Colonic mucosa (tissue), 4 donors: ENCODE data around the gene PDE7B. TPM values are rescaled to one million over a fixed set of nuclear protein-coding genes. Genes with fewer than 3 reads are reported as not detected.

Experiments
- DNase-seq: peaks from one replicate; pipeline ENCODE4 v3.0.0-alpha.2; 2020
- H3K27ac ChIP-seq: fragments of 200-600 bp; one replicate; pipeline ENCODE4 v1.8.0; 2021
- H3K27me3 ChIP-seq: fragments of 200-600 bp; one replicate; pipeline ENCODE4 v1.8.0; 2021
- H3K36me3 ChIP-seq: fragments of 200-600 bp; one replicate; pipeline ENCODE4 v1.8.0; 2021
- H3K4me1 ChIP-seq: fragments of 200-600 bp; one replicate; pipeline ENCODE4 v1.8.0; 2021; ENCODE audit warnings: mild to moderate bottlenecking
- H3K4me3 ChIP-seq: fragments of 200-600 bp; one replicate; pipeline ENCODE4 v1.8.0; 2021
- H3K9ac ChIP-seq, 2 donors: one replicate each; pipeline ENCODE4 v1.7.0; 2013; ENCODE audit warnings: control low read depth in 2 of 2, low read depth in 2 of 2, low read length in 2 of 2
- H3K9me3 ChIP-seq: fragments of 200-600 bp; one replicate; pipeline ENCODE4 v1.8.0; 2021
- CTCF ChIP-seq: fragments of 200-600 bp; IDR thresholded peaks from one replicate; pipeline ENCODE4 v1.8.0; 2022; ENCODE audit warnings: antibody characterized with exemption, mild to moderate bottlenecking
- intact Hi-C: fragments of 100-400 bp; cut with DNase I; formaldehyde crosslinking; loops from one replicate; pipeline ENCODE4 v1.14.1; 2022
- total RNA-seq, 2 donors: library from RNA; stranded (reverse); fragmentation: NEBNext Ultra II Directional in 1 of 2; extraction: Animal tissue kit (Norgen Biotek cat#: 25700) in 1 of 2; gene quantifications; one replicate each; pipeline ENCODE4 v1.2.1, GENCODE V29; 2021
- donor health status: healthy.
- donor health status: DM: no; HTN: no; CAD: no.
- donor health status: DM: no; HTN: no; CAD: no.

PDE7B gene
- total RNA-seq, 2 donors from 2014 or later, result 1.0 to 1.4 TPM

GRCh38 chr6:136153707-136154375 lies 302.3 kb downstream of the PDE7B start:
- no peak for TF ChIP-seq CTCF
- Histone ChIP-seq H3K27me3 (no peaks in the 10 kb centered on the region), H3K9ac (no peak overlapping the region), H3K27ac (no peak overlapping the region), H3K4me3 (no peak overlapping the region), H3K4me1 (no peaks in the 10 kb centered on the region), H3K36me3 (no peaks in the 10 kb centered on the region), H3K9me3 (no peaks in the 10 kb centered on the region)
- DNase-seq, result no peak
- intact Hi-C loops, result no loop called here

- intact Hi-C loops, result no loop called here
- no peak overlapping the region for H3K9ac ChIP-seq
- no peak for DNase-seq
- H3K9me3 ChIP-seq, result no peaks in the 10 kb centered on the region
- TF ChIP-seq CTCF, result no peak
- no peaks in the 10 kb centered on the region for H3K27me3 ChIP-seq
- H3K4me1 ChIP-seq, result no peaks in the 10 kb centered on the region
- H3K27ac ChIP-seq, result no peak overlapping the region
- no peak overlapping the region for H3K4me3 ChIP-seq
- no peaks in the 10 kb centered on the region for H3K36me3 ChIP-seq
Observed at GRCh38 chr6:136155191-136155590, 303.7 kb downstream of the PDE7B start.

- Histone ChIP-seq H3K4me3 (no peak overlapping the region), H3K27me3 (no peaks in the 10 kb centered on the region), H3K36me3 (no peaks in the 10 kb centered on the region), H3K9ac (no peak overlapping the region), H3K9me3 (no peaks in the 10 kb centered on the region), H3K4me1 (no peaks in the 10 kb centered on the region), H3K27ac (no peak overlapping the region)
- no peak for TF ChIP-seq CTCF
- intact Hi-C loops, result no loop called here
- DNase-seq, result no peak
Observed at GRCh38 chr6:136157743-136158142, 306.2 kb downstream of the PDE7B start.

- Histone ChIP-seq H3K27me3 (no peaks in the 10 kb centered on the region), H3K36me3 (no peaks in the 10 kb centered on the region), H3K4me3 (no peak overlapping the region), H3K9me3 (no peaks in the 10 kb centered on the region), H3K9ac (no peak overlapping the region), H3K27ac (no peak overlapping the region), H3K4me1 (no peaks in the 10 kb centered on the region)
- intact Hi-C loops, result no loop called here
- TF ChIP-seq CTCF, result no peak
- DNase-seq, result no peak
Observed at GRCh38 chr6:136158387-136158821, 306.9 kb downstream of the PDE7B start.

GRCh38 chr6:136158971-136159370 lies 307.5 kb downstream of the PDE7B start:
- intact Hi-C loops, result no loop called here
- Histone ChIP-seq H3K9me3 (no peaks in the 10 kb centered on the region), H3K9ac (no peak overlapping the region), H3K4me1 (no peaks in the 10 kb centered on the region), H3K4me3 (no peak overlapping the region), H3K27ac (no peak overlapping the region), H3K36me3 (no peaks in the 10 kb centered on the region), H3K27me3 (no peaks in the 10 kb centered on the region)
- DNase-seq, result no peak
- no peak for TF ChIP-seq CTCF
